Aorta (tissue), 5 donors: ENCODE data around the gene TTC39B. TPM values are rescaled to one million over a fixed set of nuclear protein-coding genes. Genes with fewer than 3 reads are reported as not detected.

Source experiments
- ATAC-seq: fragments of 200-7000 bp; cut with Tn5 transposase; one replicate; pipeline ENCODE4 v1.9.1; 2022; ENCODE audit warnings: moderate library complexity; ENCODE audit not compliant: low FRiP score
- DNase-seq, 2 donors: peaks; one replicate each; pipeline ENCODE4 v3.0.0-alpha.2; 2020
- H3K27ac ChIP-seq, 2 donors: one replicate each; pipeline ENCODE4 v1.5.1; 2013; ENCODE audit warnings: low read length in 2 of 2, mild to moderate bottlenecking in 2 of 2, moderate library complexity in 2 of 2, control low read depth in 1 of 2, inconsistent platforms in 1 of 2, low read depth in 1 of 2
- H3K27me3 ChIP-seq, 2 donors: one replicate each; pipeline ENCODE4 v1.6.1; 2013; ENCODE audit warnings: control low read depth in 1 of 2, low read length in 1 of 2, mild to moderate bottlenecking in 1 of 2, moderate library complexity in 1 of 2; ENCODE audit not compliant: insufficient read depth in 2 of 2, control insufficient read depth in 1 of 2
- H3K36me3 ChIP-seq, 2 donors: one replicate each; pipeline ENCODE4 v1.6.1; 2013; ENCODE audit warnings: control low read depth in 1 of 2, low read length in 1 of 2, mild to moderate bottlenecking in 1 of 2; ENCODE audit not compliant: insufficient read depth in 2 of 2, control insufficient read depth in 1 of 2
- H3K4me1 ChIP-seq, 2 donors: one replicate each; pipeline ENCODE4 v1.6.1; 2013; ENCODE audit warnings: low read length in 2 of 2, control low read depth in 1 of 2, mild to moderate bottlenecking in 1 of 2, moderate library complexity in 1 of 2; ENCODE audit not compliant: insufficient read depth in 2 of 2, control insufficient read depth in 1 of 2
- H3K4me3 ChIP-seq, 2 donors: one replicate each; pipeline ENCODE4 v1.5.1; 2013; ENCODE audit warnings: low read length in 2 of 2, control low read depth in 1 of 2, mild to moderate bottlenecking in 1 of 2
- H3K9me3 ChIP-seq: one replicate; pipeline ENCODE4 v1.6.1; 2013; ENCODE audit warnings: mild to moderate bottlenecking, low read length; ENCODE audit not compliant: control insufficient read depth
- WGBS, 2 donors: extraction: QIAGEN DNeasy Blood & Tissue Kit; methylation state at CpG; one replicate each; pipeline ENCODE4 v1.1.7; 2013; 5-methylcytosine and 5-hydroxymethylcytosine counted together
- intact Hi-C, 2 donors: fragments of 100-400 bp; cut with DNase I; formaldehyde crosslinking; loops; one replicate each; pipeline versions ENCODE4 v1.14.2 to v1.15.0; 2022
- polyA plus RNA-seq, 2 donors: library from polyadenylated mRNA; stranded (reverse); fragments of 200-250 nt; gene quantifications; one replicate each; pipeline ENCODE4 v1.2.3, GENCODE V29; 2013
- total RNA-seq, 2 donors: library from RNA; stranded (reverse); fragmentation: NEBNext Ultra II Directional; extraction: Animal tissue kit (Norgen Biotek cat#: 25700); gene quantifications; one replicate each; pipeline ENCODE4 v1.2.1, GENCODE V29; 2021
- donor health status: healthy with polysubstance abuse.
- donor health status: Bipolar disorder and iron deficiency.
- donor health status: DM: no; HTN: no; CAD: no.
- donor health status: DM: no; HTN: no; CAD: no.
- donor health status: DM: yes; HTN: yes; CAD: no.

The TTC39B gene
- total and polyA plus RNA-seq, 4 donors = 6.1 to 40.8 (median 26.8) TPM

DNA sequence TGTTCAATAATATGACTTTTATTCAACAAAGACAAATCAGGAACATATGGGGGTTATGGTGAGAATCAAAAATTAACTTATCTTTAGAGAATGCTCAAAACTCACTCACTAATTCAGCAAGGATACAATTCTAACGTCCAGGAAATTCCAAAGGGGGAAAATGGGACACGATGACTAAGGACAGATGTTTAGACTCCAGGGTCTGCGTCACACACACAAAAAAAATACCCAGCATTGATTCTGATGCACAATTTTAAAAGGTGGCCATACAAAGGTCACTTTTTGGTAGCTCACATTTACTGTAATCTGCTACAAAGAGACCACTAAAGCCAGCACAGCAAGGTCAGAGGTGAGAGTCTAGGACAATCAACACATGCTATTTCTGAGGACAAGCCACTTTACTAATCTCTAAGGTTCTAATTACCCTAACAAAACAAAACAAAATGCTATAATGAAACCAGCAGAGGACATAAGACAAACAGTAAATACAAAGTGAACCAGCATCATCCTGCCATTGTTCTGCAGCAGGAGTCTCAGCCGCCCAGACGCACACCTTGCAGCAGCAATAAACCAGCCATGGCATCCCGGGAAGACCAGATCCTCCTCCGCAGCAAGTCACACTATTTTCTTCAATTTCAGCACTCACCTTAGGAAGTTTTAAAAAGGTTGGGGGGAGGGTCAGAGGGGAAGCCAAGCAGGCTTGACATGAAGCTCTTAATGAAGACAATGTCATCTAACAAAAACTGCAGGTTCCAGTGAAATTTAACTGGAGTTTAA, 57.8 kb downstream of the TTC39B start:
- intact Hi-C loops = loop anchor here in 1 of 2 donors (5.0 to 10.0 kb wide), 2 partner anchors 46 to 92 kb away; no protein-coding TSS in a partner anchor
- DNase-seq (no peak), ATAC-seq (peak; percentile 47)
- no peaks in the 10 kb centered on the region for H3K36me3 ChIP-seq
- peak overlapping the region; percentile 21 to 30 for H3K4me3 ChIP-seq
- H3K27me3 ChIP-seq = no peaks in the 10 kb centered on the region
- H3K4me1 ChIP-seq = peaks cover under 1 to 19% of the 10 kb centered on the region in 2 donors
- H3K27ac ChIP-seq = peak overlapping the region; percentile 53 to 77
- H3K9me3 ChIP-seq = no peaks in the 10 kb centered on the region
- 31 to 32% methylated on average over 7 of the region's 7 CpGs for WGBS, 2 donors

DNA sequence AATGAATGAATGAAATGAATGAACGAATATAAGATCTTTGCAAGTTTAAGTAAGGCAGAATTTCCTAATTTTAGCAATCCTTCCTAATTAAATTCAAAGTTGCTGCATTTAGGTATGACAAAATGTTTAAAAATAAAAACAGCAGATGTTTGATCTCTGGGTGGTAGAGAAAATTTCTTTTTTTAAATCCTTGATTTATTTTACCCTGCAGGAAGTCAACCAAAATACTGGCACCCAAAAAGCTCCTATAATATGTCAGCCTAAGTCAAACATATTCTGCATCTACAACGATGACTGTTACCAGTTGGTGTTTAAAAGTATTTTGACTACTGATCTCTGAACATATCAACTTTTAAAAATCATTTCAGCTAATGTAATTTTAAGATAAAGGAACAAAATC, 58.4 kb downstream of the TTC39B start:
- 18 to 20% methylated on average over 2 of the region's 2 CpGs for WGBS, 2 donors
- H3K36me3 ChIP-seq = no peaks in the 10 kb centered on the region
- DNase-seq = no peak
- H3K4me1 ChIP-seq = peaks cover 2 to 22% of the 10 kb centered on the region in 2 donors
- H3K9me3 ChIP-seq = no peaks in the 10 kb centered on the region
- ATAC-seq = no peak
- no peak overlapping the region for H3K4me3 ChIP-seq
- H3K27me3 ChIP-seq = no peaks in the 10 kb centered on the region
- intact Hi-C loops = loop anchor here in 1 of 2 donors (5.0 to 10.0 kb wide), 2 partner anchors 46 to 91 kb away; no protein-coding TSS in a partner anchor
- H3K27ac ChIP-seq = peak overlapping the region in 1 of 2 donors; percentile 76

DNA sequence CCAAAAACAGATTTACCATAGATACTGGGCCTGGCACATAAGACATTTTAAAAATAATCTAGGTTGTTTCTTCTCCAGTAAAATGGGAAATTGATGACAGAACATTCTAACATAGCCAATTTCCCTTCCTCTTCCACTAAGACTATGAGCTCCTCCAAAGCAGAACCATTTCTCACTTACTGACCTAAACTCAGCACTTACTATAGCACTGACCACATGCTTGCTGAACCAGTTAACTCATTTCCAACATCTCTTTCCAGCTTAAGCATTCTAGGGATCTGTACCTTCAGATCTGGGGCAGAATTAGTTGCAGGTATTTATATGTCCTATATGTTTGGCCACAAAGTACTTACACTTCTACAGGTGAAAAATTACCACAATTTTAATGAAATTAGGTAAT, 58.9 kb downstream of the TTC39B start:
- Histone ChIP-seq H3K4me1 (peaks cover 2 to 27% of the 10 kb centered on the region in 2 donors), H3K9me3 (no peaks in the 10 kb centered on the region), H3K27me3 (no peaks in the 10 kb centered on the region), H3K4me3 (no peak overlapping the region), H3K36me3 (no peaks in the 10 kb centered on the region), H3K27ac (peak overlapping the region in 1 of 2 donors; percentile 76)
- no peak for DNase-seq
- intact Hi-C loops = loop anchor here in 1 of 2 donors (5.0 to 10.0 kb wide), 2 partner anchors 47 to 91 kb away; no protein-coding TSS in a partner anchor
- ATAC-seq = no peak

DNA sequence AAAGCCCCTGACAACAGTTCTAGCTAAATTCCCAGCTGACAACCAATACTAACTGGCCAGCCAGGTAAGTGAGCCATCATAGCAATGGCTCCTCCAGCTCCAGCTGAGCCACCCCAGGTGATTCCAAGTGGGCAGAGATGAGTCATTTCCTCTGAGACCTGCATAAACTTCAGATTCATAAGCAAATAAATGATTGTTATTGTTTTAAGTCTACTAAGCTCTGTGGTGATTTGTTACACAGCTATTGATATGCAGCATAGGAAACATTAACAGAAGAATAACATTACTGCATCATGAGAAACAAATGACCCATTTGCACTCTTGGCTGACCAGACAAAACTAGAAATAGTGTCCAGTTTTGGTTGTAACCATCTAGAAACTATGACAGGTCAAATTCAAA, 60.3 kb downstream of the TTC39B start:
- H3K27ac ChIP-seq = peak overlapping the region in 1 of 2 donors; percentile 84
- peaks cover 2 to 31% of the 10 kb centered on the region in 2 donors for H3K4me1 ChIP-seq

DNA sequence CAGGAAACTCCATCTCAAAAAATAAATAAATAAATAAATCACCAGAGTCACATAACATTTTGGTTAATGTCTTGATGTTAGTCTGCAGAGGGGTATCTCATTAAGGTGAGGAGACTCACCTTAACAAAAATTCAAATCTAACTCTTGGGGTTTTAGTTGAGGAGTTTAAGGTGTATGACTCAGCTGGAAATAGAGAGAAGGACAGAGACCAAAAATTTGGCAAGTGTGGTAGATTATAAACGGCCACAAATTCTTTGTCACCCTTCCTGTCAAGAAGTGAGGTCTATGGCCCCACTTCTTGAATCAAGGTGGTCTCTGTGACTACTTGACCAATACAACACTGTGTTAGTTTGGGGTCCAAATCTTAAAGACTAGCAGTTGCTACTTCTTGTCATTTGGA, 60.8 kb downstream of the TTC39B start:
- intact Hi-C loops = loop anchor here (2.0 to 10.0 kb wide), 3 partner anchors 49 to 89 kb away; no protein-coding TSS in a partner anchor

More for the DNA sequence above, 60.3 kb downstream of the TTC39B start:
- Histone ChIP-seq H3K36me3 (no peaks in the 10 kb centered on the region), H3K4me3 (no peak overlapping the region), H3K27me3 (no peaks in the 10 kb centered on the region), H3K9me3 (no peaks in the 10 kb centered on the region)
- DNase-seq (no peak), ATAC-seq (no peak)
- intact Hi-C loops = loop anchor here (2.0 to 10.0 kb wide), 3 partner anchors 48 to 89 kb away; no protein-coding TSS in a partner anchor

DNA sequence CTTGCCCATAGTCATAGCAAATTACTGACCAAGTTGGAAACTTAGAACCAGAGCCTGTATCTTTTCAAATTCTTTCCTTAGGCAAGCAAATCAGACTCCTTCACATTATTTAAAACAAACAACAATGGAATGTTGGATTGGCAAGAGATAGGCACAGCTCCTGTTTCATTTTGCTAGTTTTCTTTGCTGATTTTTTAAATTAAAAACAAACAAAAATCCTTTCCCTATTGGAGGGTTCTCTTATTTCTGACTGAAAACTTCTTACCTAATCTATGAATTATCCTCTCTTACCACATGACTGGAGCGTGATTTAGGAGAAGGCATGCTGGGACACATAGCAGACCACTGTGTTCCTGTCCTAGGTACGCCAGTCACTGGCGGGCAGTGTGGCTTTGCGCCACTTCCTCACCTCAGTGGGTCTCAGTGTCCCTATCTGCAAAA, 63.0 kb downstream of the TTC39B start:
- intact Hi-C loops = loop anchor here in 1 of 2 donors (10.0 kb wide), 1 partner anchor 51 kb away; no protein-coding TSS in a partner anchor
- H3K27ac ChIP-seq = peak overlapping the region; percentile 9 to 98
- H3K27me3 ChIP-seq = no peaks in the 10 kb centered on the region
- no peak overlapping the region for H3K4me3 ChIP-seq
- WGBS, 2 donors = 16 to 21% methylated on average over 4 of the region's 4 CpGs
- no peaks in the 10 kb centered on the region for H3K9me3 ChIP-seq
- peaks cover 4 to 31% of the 10 kb centered on the region in 2 donors for H3K4me1 ChIP-seq
- no peak for DNase-seq
- H3K36me3 ChIP-seq = no peaks in the 10 kb centered on the region
- peak; percentile 39 for ATAC-seq

More for the DNA sequence above, 60.8 kb downstream of the TTC39B start:
- H3K27me3 ChIP-seq = no peaks in the 10 kb centered on the region
- 67 to 69% methylated on average over 1 of the region's 1 CpG for WGBS, 2 donors
- H3K36me3 ChIP-seq = no peaks in the 10 kb centered on the region
- no peak for DNase-seq
- H3K9me3 ChIP-seq = no peaks in the 10 kb centered on the region
- no peak for ATAC-seq
- H3K4me1 ChIP-seq = peaks cover 2 to 31% of the 10 kb centered on the region in 2 donors
- H3K27ac ChIP-seq = peak overlapping the region in 1 of 2 donors; percentile 84
- H3K4me3 ChIP-seq = no peak overlapping the region

DNA sequence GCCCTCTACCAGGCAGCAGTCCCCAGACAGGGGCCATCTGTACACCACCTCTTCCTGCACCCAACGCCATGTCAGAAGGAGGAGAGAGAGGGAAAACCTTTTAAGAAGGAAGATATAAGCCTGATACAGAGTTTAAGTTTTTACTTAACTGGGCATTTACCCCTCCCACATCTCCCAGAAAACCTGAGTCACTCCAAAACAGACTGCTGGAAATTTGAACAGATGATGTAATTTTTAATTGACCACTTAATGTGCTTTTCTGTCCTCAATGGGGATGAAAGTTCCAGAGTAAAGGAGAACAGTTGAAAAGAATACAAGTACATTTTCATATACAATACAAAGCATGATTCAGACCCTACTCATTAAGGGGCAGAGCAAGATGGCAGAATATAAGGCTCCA, 63.9 kb downstream of the TTC39B start:
- peaks cover 4 to 30% of the 10 kb centered on the region in 2 donors for H3K4me1 ChIP-seq
- DNase-seq (no peak), ATAC-seq (peak; percentile 37)
- H3K9me3 ChIP-seq = no peaks in the 10 kb centered on the region
- intact Hi-C loops = loop anchor here in 1 of 2 donors (10.0 kb wide), 1 partner anchor 52 kb away; no protein-coding TSS in a partner anchor
- no peaks in the 10 kb centered on the region for H3K36me3 ChIP-seq
- no peak overlapping the region for H3K4me3 ChIP-seq
- H3K27me3 ChIP-seq = no peaks in the 10 kb centered on the region
- WGBS, 2 donors = 86 to 90% methylated on average over 1 of the region's 1 CpG
- peak overlapping the region; percentile 82 to 94 for H3K27ac ChIP-seq

DNA sequence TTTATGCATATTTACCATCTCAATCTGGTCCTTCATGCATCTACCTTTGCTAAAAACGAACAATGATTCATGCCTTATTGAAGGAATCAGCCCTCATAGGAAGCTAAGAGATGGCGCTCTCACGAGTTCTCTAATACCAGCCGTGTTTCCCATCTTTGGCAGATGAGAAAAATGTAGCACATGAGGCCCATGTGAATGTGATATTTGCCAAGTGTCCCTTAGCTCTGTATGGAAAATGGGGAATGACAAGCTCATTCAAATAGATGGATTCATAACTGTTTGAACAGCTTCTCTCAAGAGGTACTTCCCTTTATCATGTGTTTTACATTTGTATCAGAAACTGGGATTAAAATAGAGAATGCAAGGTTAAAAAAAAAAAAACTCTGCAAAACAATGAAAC, 66.1 kb downstream of the TTC39B start:
- H3K27me3 ChIP-seq = no peaks in the 10 kb centered on the region
- intact Hi-C loops = loop anchor here in 1 of 2 donors (10.0 kb wide), 1 partner anchor 54 kb away; no protein-coding TSS in a partner anchor
- ATAC-seq (no peak), DNase-seq (no peak)
- H3K9me3 ChIP-seq = no peaks in the 10 kb centered on the region
- 58 to 80% methylated on average over 4 of the region's 4 CpGs for WGBS, 2 donors
- H3K4me1 ChIP-seq = peaks cover 4 to 16% of the 10 kb centered on the region in 2 donors
- H3K27ac ChIP-seq = no peak overlapping the region
- no peaks in the 10 kb centered on the region for H3K36me3 ChIP-seq
- no peak overlapping the region for H3K4me3 ChIP-seq
